Progenitor cell of endocrine pancreas (in vitro differentiated cells): ENCODE results near the gene SLC24A4. TPM values are rescaled to one million over a fixed set of nuclear protein-coding genes. Genes with fewer than 3 reads are reported as not detected.
A peak's percentile ranks its signal among the peaks of the same experiment; 100 is the strongest.

ENCODE experiments used
- DNase-seq: peaks from one replicate; pipeline ENCODE4 v3.0.0; 2021; ENCODE audit warnings: low spot score; ENCODE audit not compliant: unreplicated experiment
- H3K27ac Mint-ChIP-seq: 2 replicates; pipeline ENCODE4 v1.8.0; 2021; ENCODE audit warnings: mild to moderate bottlenecking, moderate library complexity, mixed read lengths
- H3K27me3 Mint-ChIP-seq: 2 replicates; pipeline ENCODE4 v1.8.0; 2021; ENCODE audit warnings: mixed read lengths
- H3K36me3 Mint-ChIP-seq: 2 replicates; pipeline ENCODE4 v1.8.0; 2022; ENCODE audit warnings: mixed read lengths; ENCODE audit not compliant: insufficient read depth
- H3K4me1 Mint-ChIP-seq: 2 replicates; pipeline ENCODE4 v1.8.0; 2021; ENCODE audit warnings: low read depth, mixed read lengths
- H3K4me3 Mint-ChIP-seq: 2 replicates; pipeline ENCODE4 v1.8.0; 2021; ENCODE audit warnings: low read depth, mild to moderate bottlenecking, moderate library complexity, mixed read lengths
- H3K9me3 Mint-ChIP-seq: 2 replicates; pipeline ENCODE4 v1.8.0; 2021; ENCODE audit warnings: low read depth, mixed read lengths
- CTCF ChIP-seq: fragments of 200-600 bp; sonication (generic); IDR thresholded peaks from one replicate; pipeline ENCODE4 v1.5.0; 2021; ENCODE audit warnings: antibody characterized with exemption, mild to moderate bottlenecking; ENCODE audit not compliant: unreplicated experiment
- total RNA-seq: library from RNA; stranded (reverse); gene quantifications from 2 replicates; pipeline ENCODE4 v1.2.1, GENCODE V29; 2021

Gene SLC24A4
- total RNA-seq, 1 donor from 2014 or later: not detected

DNA sequence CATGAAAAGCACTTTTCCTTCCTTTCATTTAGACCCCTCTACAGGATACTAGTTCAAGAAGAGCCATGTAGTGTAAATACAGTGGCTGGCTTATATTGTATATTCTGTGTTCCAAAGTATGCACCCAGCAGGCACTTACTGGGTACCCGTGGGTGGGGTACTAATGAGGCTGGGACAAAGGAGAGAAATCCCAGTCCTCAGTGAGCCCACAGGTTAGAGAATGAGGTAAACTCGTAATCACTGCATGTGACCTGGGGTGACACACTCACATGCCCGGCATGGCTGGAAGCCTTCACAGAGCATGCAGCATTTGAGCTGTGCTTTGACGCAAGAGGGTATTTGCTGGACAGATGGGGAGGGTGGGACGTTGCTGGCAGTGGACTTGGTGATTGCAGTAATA is 17.1 kb downstream of the SLC24A4 start:
- H3K27ac Mint-ChIP-seq: peak overlapping the region; percentile 8
- H3K4me1 Mint-ChIP-seq: peaks cover 1% of the 10 kb centered on the region
- DNase-seq: no peak
- peaks cover 89% of the 10 kb centered on the region for H3K27me3 Mint-ChIP-seq
- no peak for TF ChIP-seq CTCF
- no peaks in the 10 kb centered on the region for H3K36me3 Mint-ChIP-seq
- H3K4me3 Mint-ChIP-seq: no peak overlapping the region
- H3K9me3 Mint-ChIP-seq: peaks cover 5% of the 10 kb centered on the region

- no peak overlapping the region for H3K27ac Mint-ChIP-seq
- H3K4me1 Mint-ChIP-seq: peaks cover 1% of the 10 kb centered on the region
- no peak overlapping the region for H3K4me3 Mint-ChIP-seq
- peaks cover 5% of the 10 kb centered on the region for H3K9me3 Mint-ChIP-seq
- no peak for DNase-seq
- no peak for TF ChIP-seq CTCF
- H3K36me3 Mint-ChIP-seq: no peaks in the 10 kb centered on the region
- peaks cover 90% of the 10 kb centered on the region for H3K27me3 Mint-ChIP-seq
Observed at GRCh38 chr14:92340931-92341330, 18.0 kb downstream of the SLC24A4 start.

GRCh38 chr14:92341791-92342190 is 18.8 kb downstream of the SLC24A4 start:
- H3K4me3 Mint-ChIP-seq: no peak overlapping the region
- peaks cover 91% of the 10 kb centered on the region for H3K27me3 Mint-ChIP-seq
- H3K9me3 Mint-ChIP-seq: peaks cover 5% of the 10 kb centered on the region
- H3K27ac Mint-ChIP-seq: no peak overlapping the region
- no peak for TF ChIP-seq CTCF
- H3K4me1 Mint-ChIP-seq: no peaks in the 10 kb centered on the region
- no peaks in the 10 kb centered on the region for H3K36me3 Mint-ChIP-seq
- no peak for DNase-seq

GRCh38 chr14:92348154-92348553 is 25.2 kb downstream of the SLC24A4 start:
- Mint-ChIP-seq H3K36me3 (no peaks in the 10 kb centered on the region), H3K9me3 (peaks cover 10% of the 10 kb centered on the region), H3K4me3 (no peak overlapping the region), H3K27me3 (peaks cover 87% of the 10 kb centered on the region), H3K4me1 (peaks cover 10% of the 10 kb centered on the region), H3K27ac (no peak overlapping the region)
- no peak for DNase-seq
- no peak for TF ChIP-seq CTCF

DNA sequence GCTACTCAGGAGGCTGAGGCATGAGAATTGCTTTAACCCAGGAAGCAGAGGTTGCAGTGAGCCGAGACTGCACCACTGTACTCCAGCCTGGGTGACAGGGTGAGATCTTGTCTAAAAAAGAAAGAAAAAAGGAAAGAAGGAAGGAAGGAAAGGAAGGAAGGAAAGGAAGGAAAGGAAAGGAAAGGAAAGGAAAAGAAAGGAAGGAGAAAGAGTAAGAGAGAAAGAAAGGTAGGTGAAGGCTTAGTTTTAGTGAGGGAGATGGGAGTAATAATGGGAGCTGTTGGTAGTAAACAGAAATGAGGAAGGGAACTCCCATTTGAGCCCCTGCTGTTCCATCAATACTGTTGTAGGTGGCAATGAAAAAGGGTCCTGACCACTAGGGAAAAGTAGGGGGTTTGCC is 28.8 kb downstream of the SLC24A4 start:
- Mint-ChIP-seq H3K27me3 (peaks cover 79% of the 10 kb centered on the region), H3K4me1 (peaks cover 10% of the 10 kb centered on the region), H3K27ac (no peak overlapping the region), H3K9me3 (peaks cover 4% of the 10 kb centered on the region), H3K4me3 (no peak overlapping the region), H3K36me3 (no peaks in the 10 kb centered on the region)
- no peak for TF ChIP-seq CTCF
- no peak for DNase-seq
